ENCODE measurements around the gene KIF21B. TPM values are rescaled to one million over a fixed set of nuclear protein-coding genes. Genes with fewer than 3 reads are reported as not detected.

KIF21B gene
- total and polyA plus RNA-seq, 2 experiments from 2014 or later = 4.6 to 34.3 TPM

- H3K4me3 ChIP-seq = no peak overlapping the region
- no peaks in the 10 kb centered on the region for H3K27me3 ChIP-seq (ENCODE audit: insufficient read depth)
- no peaks in the 10 kb centered on the region for H3F3A ChIP-seq (replicated peaks; ENCODE audit: low read depth)
- H3K4me1 ChIP-seq (ENCODE audit: insufficient read depth) = peaks cover 10% of the 10 kb centered on the region
- peaks cover 10% of the 10 kb centered on the region for H3K9me2 ChIP-seq (ENCODE audit: insufficient read depth)
- no peak overlapping the region for H3K27ac Mint-ChIP-seq
- no peak overlapping the region for H3K4me2 ChIP-seq
- no peaks in the 10 kb centered on the region for H4K20me1 ChIP-seq (replicated peaks; ENCODE audit: insufficient read depth)
- H3K9me3 Mint-ChIP-seq = peaks cover 2% of the 10 kb centered on the region; the same call in 1 of the 3 replicates
- DNase-seq (ENCODE audit: low spot score) (no peak), ATAC-seq (no peak)
- TF ChIP-seq ZNF331 (CRISPR knock-in tag; IDR thresholded peaks at IDR 0.05; ENCODE audit: low read depth) (no peak), REST (IDR thresholded peaks at IDR 0.05; ENCODE audit: unreplicated experiment) (no peak), EZH2 (IDR thresholded peaks at IDR 0.05; ENCODE audit: low read depth, unreplicated experiment) (no peak), JUNB (IDR thresholded peaks at IDR 0.05; ENCODE audit: unreplicated experiment) (no peak), ZNF462 (CRISPR knock-in tag; IDR thresholded peaks at IDR 0.05) (no peak), NANOG (IDR thresholded peaks at IDR 0.05; ENCODE audit: borderline replicate concordance) (no peak), CREB1 (CRISPR knock-in tag; IDR thresholded peaks at IDR 0.05; ENCODE audit: low read depth) (no peak), EZH2phosphoT487 (IDR thresholded peaks at IDR 0.05; ENCODE audit: unreplicated experiment) (no peak), STAT1 (IDR thresholded peaks at IDR 0.05; ENCODE audit: unreplicated experiment) (no peak), POLR2AphosphoS5 (IDR thresholded peaks at IDR 0.05; ENCODE audit: low read depth) (no peak)
- TF ChIP-seq, protein P1, sequence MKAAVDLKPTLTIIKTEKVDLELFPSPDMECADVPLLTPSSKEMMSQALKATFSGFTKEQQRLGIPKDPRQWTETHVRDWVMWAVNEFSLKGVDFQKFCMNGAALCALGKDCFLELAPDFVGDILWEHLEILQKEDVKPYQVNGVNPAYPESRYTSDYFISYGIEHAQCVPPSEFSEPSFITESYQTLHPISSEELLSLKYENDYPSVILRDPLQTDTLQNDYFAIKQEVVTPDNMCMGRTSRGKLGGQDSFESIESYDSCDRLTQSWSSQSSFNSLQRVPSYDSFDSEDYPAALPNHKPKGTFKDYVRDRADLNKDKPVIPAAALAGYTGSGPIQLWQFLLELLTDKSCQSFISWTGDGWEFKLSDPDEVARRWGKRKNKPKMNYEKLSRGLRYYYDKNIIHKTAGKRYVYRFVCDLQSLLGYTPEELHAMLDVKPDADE (IDR thresholded peaks at IDR 0.05) = no peak
- TF ChIP-seq, protein P2, sequence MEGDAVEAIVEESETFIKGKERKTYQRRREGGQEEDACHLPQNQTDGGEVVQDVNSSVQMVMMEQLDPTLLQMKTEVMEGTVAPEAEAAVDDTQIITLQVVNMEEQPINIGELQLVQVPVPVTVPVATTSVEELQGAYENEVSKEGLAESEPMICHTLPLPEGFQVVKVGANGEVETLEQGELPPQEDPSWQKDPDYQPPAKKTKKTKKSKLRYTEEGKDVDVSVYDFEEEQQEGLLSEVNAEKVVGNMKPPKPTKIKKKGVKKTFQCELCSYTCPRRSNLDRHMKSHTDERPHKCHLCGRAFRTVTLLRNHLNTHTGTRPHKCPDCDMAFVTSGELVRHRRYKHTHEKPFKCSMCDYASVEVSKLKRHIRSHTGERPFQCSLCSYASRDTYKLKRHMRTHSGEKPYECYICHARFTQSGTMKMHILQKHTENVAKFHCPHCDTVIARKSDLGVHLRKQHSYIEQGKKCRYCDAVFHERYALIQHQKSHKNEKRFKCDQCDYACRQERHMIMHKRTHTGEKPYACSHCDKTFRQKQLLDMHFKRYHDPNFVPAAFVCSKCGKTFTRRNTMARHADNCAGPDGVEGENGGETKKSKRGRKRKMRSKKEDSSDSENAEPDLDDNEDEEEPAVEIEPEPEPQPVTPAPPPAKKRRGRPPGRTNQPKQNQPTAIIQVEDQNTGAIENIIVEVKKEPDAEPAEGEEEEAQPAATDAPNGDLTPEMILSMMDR (conservative IDR thresholded peaks at IDR 0.05; ENCODE audit: low read depth in 2 of 2) = no peak
- no peak overlapping the region for H3K27ac ChIP-seq (ENCODE audit: low read depth)
- peaks cover 18% of the 10 kb centered on the region for H3K4me1 Mint-ChIP-seq
- no peak overlapping the region for H2AFZ ChIP-seq
- H3K4me3 Mint-ChIP-seq = no peak overlapping the region
- H3K27me3 Mint-ChIP-seq (ENCODE audit: insufficient read depth, low read depth, poor library complexity) = peaks cover 15% of the 10 kb centered on the region
- H3K79me2 ChIP-seq (replicated peaks; ENCODE audit: insufficient read depth) = no peaks in the 10 kb centered on the region
- no peaks in the 10 kb centered on the region for H3K36me3 ChIP-seq (ENCODE audit: insufficient read depth)
- H3K36me3 Mint-ChIP-seq (ENCODE audit: low read depth) = no peaks in the 10 kb centered on the region; the same call in 2 of the 3 replicates
These were observed 37.1 kb upstream of the KIF21B start for GRCh38 chr1:201060586-201060985.

Data from GM23338 (cell line).